ENCODE data around the gene MVB12A.

The MVB12A gene

DNA sequence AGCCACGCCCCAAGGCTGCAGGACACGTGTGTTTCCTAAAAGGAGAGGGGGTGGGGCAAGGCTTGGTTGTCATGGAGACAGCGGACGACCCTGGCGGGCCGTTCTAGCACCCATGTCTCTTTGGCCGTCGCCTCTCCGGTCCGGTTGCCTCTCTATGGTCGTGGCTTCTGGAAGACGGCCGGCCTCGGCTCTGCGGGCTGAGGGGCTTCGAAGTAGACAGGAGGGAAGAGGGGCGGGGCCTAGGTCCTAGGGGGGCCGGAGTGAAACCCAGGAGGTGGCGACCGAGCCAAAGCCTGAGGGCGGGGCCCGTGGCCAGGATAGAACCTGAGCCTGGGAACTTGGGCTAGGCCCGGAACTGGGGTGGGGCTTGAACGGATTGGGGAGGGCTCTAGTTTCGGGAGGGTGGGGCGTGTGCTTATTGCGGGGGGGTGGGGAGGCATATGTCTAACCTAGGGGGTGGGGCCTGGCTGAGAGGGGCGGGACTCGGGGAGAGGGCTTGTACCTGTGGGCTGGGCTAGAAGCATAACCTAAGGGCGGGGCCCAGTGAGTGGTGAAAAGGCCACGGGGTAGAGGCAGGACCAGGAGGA lies 49.7 kb downstream of the MVB12A start:
- Histone ChIP-seq H3K4me3 (IDR thresholded peaks at IDR 0.05; ENCODE audit: insufficient read depth, low read depth, low read length) (no peak overlapping the region), H3K9ac (peak overlapping the region; percentile 11; the same call in 1 of the 2 replicates), H3K4me2 (peak overlapping the region; percentile 34), H3K4me1 (ENCODE audit: low read depth, poor library complexity, severe bottlenecking) (peaks cover 14% of the 10 kb centered on the region), H3K27ac (no peak overlapping the region; the same call in 1 of the 2 replicates), H3K36me3 (ENCODE audit: insufficient read depth) (no peaks in the 10 kb centered on the region), H3K79me2 (ENCODE audit: insufficient read depth, low read depth) (no peaks in the 10 kb centered on the region), H3K27me3 (ENCODE audit: insufficient read depth, low read depth) (no peaks in the 10 kb centered on the region), H2AFZ (ENCODE audit: low read depth) (peak overlapping the region; percentile 89), H4K20me1 (ENCODE audit: insufficient read depth) (no peaks in the 10 kb centered on the region)
- TF ChIP-seq, protein P1, sequence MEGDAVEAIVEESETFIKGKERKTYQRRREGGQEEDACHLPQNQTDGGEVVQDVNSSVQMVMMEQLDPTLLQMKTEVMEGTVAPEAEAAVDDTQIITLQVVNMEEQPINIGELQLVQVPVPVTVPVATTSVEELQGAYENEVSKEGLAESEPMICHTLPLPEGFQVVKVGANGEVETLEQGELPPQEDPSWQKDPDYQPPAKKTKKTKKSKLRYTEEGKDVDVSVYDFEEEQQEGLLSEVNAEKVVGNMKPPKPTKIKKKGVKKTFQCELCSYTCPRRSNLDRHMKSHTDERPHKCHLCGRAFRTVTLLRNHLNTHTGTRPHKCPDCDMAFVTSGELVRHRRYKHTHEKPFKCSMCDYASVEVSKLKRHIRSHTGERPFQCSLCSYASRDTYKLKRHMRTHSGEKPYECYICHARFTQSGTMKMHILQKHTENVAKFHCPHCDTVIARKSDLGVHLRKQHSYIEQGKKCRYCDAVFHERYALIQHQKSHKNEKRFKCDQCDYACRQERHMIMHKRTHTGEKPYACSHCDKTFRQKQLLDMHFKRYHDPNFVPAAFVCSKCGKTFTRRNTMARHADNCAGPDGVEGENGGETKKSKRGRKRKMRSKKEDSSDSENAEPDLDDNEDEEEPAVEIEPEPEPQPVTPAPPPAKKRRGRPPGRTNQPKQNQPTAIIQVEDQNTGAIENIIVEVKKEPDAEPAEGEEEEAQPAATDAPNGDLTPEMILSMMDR (conservative IDR thresholded peaks at IDR 0.05; ENCODE audit: low read depth, low read length) = no peak

DNA sequence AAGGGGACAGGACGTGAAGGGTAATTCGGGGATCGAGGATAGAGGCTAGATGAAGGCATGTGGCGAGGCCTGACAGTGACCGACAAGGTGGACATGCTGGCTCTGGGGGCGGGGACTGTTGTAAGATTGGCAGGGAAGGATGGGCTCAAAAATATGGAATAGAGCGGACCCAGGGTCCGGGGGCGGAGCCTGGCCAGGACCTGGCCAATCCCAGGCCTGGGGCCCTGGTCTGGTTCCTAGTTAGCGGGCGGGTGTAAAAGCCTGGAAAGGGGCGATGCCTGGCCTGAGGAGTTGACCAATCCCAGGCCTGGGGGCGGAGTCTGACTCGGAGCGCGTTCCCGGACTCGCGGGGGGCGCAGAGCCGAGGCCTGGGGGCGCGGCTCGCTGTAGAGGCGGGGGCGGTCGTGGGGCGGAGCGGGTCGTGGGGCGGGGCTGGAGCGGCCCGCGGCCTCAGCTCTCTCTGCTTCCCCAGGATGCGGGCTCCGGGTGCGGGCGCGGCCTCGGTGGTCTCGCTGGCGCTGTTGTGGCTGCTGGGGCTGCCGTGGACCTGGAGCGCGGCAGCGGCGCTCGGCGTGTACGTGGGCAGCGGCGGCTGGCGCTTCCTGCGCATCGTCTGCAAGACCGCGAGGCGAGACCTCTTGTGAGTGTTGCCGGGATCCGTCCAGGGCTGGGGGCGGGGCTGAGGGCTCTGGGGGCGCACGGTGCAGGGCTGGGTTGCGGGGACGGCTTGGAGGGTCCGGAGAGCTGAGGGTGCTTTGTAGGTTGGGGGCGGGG lies 50.4 kb downstream of the MVB12A start, which contains the start of gene SLC27A1:
Gene SLC27A1 (plus strand): TSS at position 457 of the 774 bp plus-strand sequence. CDS start 17 bp downstream, at position 474.
- peaks cover 14% of the 10 kb centered on the region for H3K4me1 ChIP-seq (ENCODE audit: low read depth, poor library complexity, severe bottlenecking)
- TF ChIP-seq, protein P1 (conservative IDR thresholded peaks at IDR 0.05; ENCODE audit: low read depth, low read length) = no peak
- peak within 1 kb of the TSS; percentile 11; the same call in 1 of the 2 replicates for H3K9ac ChIP-seq
- H3K4me3 ChIP-seq (IDR thresholded peaks at IDR 0.05; ENCODE audit: insufficient read depth, low read depth, low read length) = no peak within 1 kb of the TSS
- H3K4me2 ChIP-seq = peak within 1 kb of the TSS; percentile 57
- no peaks in the 10 kb centered on the region for H3K27me3 ChIP-seq (ENCODE audit: insufficient read depth, low read depth)
- H3K79me2 ChIP-seq (ENCODE audit: insufficient read depth, low read depth) = no peaks in the 10 kb centered on the region
- no peak within 1 kb of the TSS; the same call in 1 of the 2 replicates for H3K27ac ChIP-seq
- no peaks in the 10 kb centered on the region for H3K36me3 ChIP-seq (ENCODE audit: insufficient read depth)
- peak within 1 kb of the TSS; percentile 89 for H2AFZ ChIP-seq (ENCODE audit: low read depth)
- H4K20me1 ChIP-seq (ENCODE audit: insufficient read depth) = no peaks in the 10 kb centered on the region

DNA sequence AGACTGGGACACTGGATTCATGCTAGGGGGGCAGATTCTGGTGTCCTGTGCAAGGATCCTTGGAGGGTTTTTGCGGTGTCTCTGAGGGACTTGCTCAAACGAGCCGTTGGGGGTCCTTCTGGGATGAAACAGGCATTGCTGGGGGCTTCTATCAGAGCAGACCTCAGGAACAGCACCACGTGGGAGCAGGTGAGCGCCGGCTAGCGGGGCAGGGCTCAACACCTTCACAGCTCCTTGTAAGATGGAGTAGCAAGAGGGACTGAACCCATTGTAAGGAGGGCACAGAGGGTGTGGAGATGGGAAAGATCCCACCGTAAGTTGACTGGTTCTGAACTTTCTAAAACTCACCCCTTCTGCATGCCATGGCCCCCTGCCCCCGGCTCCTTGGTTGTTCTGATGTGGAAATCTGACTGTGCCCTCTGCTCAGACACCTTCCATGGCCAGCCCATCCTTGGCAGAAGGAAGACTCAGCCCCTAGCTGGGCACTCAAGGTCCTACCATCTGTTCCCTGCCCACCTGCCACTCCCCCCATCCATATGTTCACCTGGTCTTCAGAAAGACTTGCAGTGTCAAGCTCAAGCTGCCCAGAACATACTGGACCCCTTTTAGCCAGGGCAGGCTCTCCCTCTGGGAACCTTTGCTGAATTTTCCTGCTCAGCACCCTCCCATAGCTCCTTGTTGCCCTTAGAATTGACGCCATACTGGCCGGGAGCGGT lies 51.7 kb downstream of the MVB12A start:
- Histone ChIP-seq H2AFZ (ENCODE audit: low read depth) (no peak overlapping the region), H3K79me2 (ENCODE audit: insufficient read depth, low read depth) (no peaks in the 10 kb centered on the region), H3K4me1 (ENCODE audit: low read depth, poor library complexity, severe bottlenecking) (peaks cover 7% of the 10 kb centered on the region), H3K4me3 (IDR thresholded peaks at IDR 0.05; ENCODE audit: insufficient read depth, low read depth, low read length) (no peak overlapping the region), H3K4me2 (peak overlapping the region; percentile 57; the same call in 1 of the 2 replicates), H3K36me3 (ENCODE audit: insufficient read depth) (no peaks in the 10 kb centered on the region), H3K27ac (no peak overlapping the region), H3K9ac (no peak overlapping the region), H4K20me1 (ENCODE audit: insufficient read depth) (no peaks in the 10 kb centered on the region), H3K27me3 (ENCODE audit: insufficient read depth, low read depth) (no peaks in the 10 kb centered on the region)
- TF ChIP-seq, protein P1 (conservative IDR thresholded peaks at IDR 0.05; ENCODE audit: low read depth, low read length) = no peak

DNA sequence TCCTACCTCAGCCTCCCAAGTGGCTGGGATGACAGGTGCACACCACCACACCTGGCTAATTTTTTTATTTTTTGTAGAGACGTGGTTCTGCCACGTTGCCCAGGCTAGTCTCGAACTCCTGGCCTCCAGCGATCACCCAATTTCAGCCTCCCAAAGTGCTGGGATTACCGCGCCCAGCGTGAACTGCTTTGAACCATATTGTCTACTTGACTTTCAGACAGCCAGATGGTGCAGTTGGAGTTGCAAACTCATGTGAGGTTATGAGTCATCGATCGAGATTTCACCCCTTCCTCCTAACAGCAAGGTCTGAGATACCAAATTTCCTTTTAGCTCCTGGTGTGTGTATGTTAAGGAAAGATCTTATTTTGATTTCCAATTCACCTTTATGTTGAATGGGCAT lies 53.2 kb downstream of the MVB12A start:
- no peaks in the 10 kb centered on the region for H3K36me3 ChIP-seq (ENCODE audit: insufficient read depth)
- H3K79me2 ChIP-seq (ENCODE audit: insufficient read depth, low read depth) = no peaks in the 10 kb centered on the region
- no peak overlapping the region for H2AFZ ChIP-seq (ENCODE audit: low read depth)
- peaks cover 7% of the 10 kb centered on the region for H3K4me1 ChIP-seq (ENCODE audit: low read depth, poor library complexity, severe bottlenecking)
- H3K4me2 ChIP-seq = no peak overlapping the region
- TF ChIP-seq, protein P1 (conservative IDR thresholded peaks at IDR 0.05; ENCODE audit: low read depth, low read length) = no peak
- no peaks in the 10 kb centered on the region for H3K27me3 ChIP-seq (ENCODE audit: insufficient read depth, low read depth)
- no peak overlapping the region for H3K4me3 ChIP-seq (IDR thresholded peaks at IDR 0.05; ENCODE audit: insufficient read depth, low read depth, low read length)
- no peak overlapping the region for H3K27ac ChIP-seq
- H4K20me1 ChIP-seq (ENCODE audit: insufficient read depth) = no peaks in the 10 kb centered on the region
- H3K9ac ChIP-seq = no peak overlapping the region
